HL-60/S4 treated with retinoic acid at 250 ng/mL for 4 days and 3 days (cell line): ENCODE results near the gene GNG4.
"Not testable (repeated sequence)": the region's sequence is repeated elsewhere in the genome, so short reads cannot be mapped to it uniquely, and the experiment has no call there.

Source experiments
- in situ Hi-C: fragments of 300-500 bp; cut with MboI; formaldehyde crosslinking; loops from 2 replicates; pipeline ENCODE4 v1.7.0; 2022; ENCODE audit warnings: low sequenced_read_pairs

Gene GNG4

GRCh38 chr1:235545292-235545930 lies 104.2 kb downstream of the GNG4 start:
- in situ Hi-C loops, result no loop called here

GRCh38 chr1:235542845-235543244 lies 106.7 kb downstream of the GNG4 start:
- in situ Hi-C loops, result not testable (repeated sequence)

GRCh38 chr1:235533476-235534168 lies 116.0 kb downstream of the GNG4 start:
- in situ Hi-C loops, result no loop called here

- in situ Hi-C loops, result no loop called here
Measured at GRCh38 chr1:235532360-235532759, 117.2 kb downstream of the GNG4 start.

GRCh38 chr1:235527196-235527814 lies 122.3 kb downstream of the GNG4 start:
- in situ Hi-C loops, result no loop called here

GRCh38 chr1:235525314-235525713 lies 124.3 kb downstream of the GNG4 start:
- in situ Hi-C loops, result no loop called here

- in situ Hi-C loops, result loop anchor here (10.0 to 25.0 kb wide), 2 partner anchors 158 to 470 kb away; no protein-coding TSS in a partner anchor
Measured at GRCh38 chr1:235516862-235517446, 132.6 kb downstream of the GNG4 start.

GRCh38 chr1:235515844-235516512 lies 133.6 kb downstream of the GNG4 start:
- in situ Hi-C loops, result loop anchor here (10.0 to 25.0 kb wide), 2 partner anchors 159 to 471 kb away; no protein-coding TSS in a partner anchor

- in situ Hi-C loops, result loop anchor here (10.0 to 25.0 kb wide), 2 partner anchors 161 to 474 kb away; no protein-coding TSS in a partner anchor
Measured at GRCh38 chr1:235513495-235514366, 135.9 kb downstream of the GNG4 start.

GRCh38 chr1:235511470-235512240 lies 137.9 kb downstream of the GNG4 start:
- in situ Hi-C loops, result loop anchor here (10.0 to 25.0 kb wide), 2 partner anchors 163 to 476 kb away; no protein-coding TSS in a partner anchor

- in situ Hi-C loops, result loop anchor here (10.0 to 25.0 kb wide), 2 partner anchors 164 to 476 kb away; no protein-coding TSS in a partner anchor
Measured at GRCh38 chr1:235510823-235511222, 138.8 kb downstream of the GNG4 start.

- in situ Hi-C loops, result loop anchor here (25.0 kb wide), 1 partner anchor 480 kb away; no protein-coding TSS in a partner anchor
Measured at GRCh38 chr1:235507623-235508022, 142.0 kb downstream of the GNG4 start.

- in situ Hi-C loops, result loop anchor here (25.0 kb wide), 1 partner anchor 483 kb away; no protein-coding TSS in a partner anchor
Measured at GRCh38 chr1:235504494-235505222, 144.9 kb downstream of the GNG4 start.

GRCh38 chr1:235504122-235504493 lies 145.5 kb downstream of the GNG4 start, which contains the start of gene B3GALNT2:
B3GALNT2 (minus strand) TSS chr1:235504452; CDS start chr1:235504252, 200 bp downstream.
- in situ Hi-C loops, result loop anchor here (25.0 kb wide), 1 partner anchor 483 kb away; no protein-coding TSS in a partner anchor

- in situ Hi-C loops, result loop anchor here (25.0 kb wide), 1 partner anchor 484 kb away; no protein-coding TSS in a partner anchor
Measured at GRCh38 chr1:235503403-235504121, 146.0 kb downstream of the GNG4 start.

- in situ Hi-C loops, result loop anchor here (25.0 kb wide), 1 partner anchor 484 kb away; no protein-coding TSS in a partner anchor
Measured at GRCh38 chr1:235502601-235503402, 146.8 kb downstream of the GNG4 start.
